Measurements from ENCODE around the gene RASEF. TPM values are rescaled to one million over a fixed set of nuclear protein-coding genes. Genes with fewer than 3 reads are reported as not detected.

The RASEF gene
- under 1 TPM; under 0.01 to 0.42 (median 0.24) TPM for total RNA-seq

DNA sequence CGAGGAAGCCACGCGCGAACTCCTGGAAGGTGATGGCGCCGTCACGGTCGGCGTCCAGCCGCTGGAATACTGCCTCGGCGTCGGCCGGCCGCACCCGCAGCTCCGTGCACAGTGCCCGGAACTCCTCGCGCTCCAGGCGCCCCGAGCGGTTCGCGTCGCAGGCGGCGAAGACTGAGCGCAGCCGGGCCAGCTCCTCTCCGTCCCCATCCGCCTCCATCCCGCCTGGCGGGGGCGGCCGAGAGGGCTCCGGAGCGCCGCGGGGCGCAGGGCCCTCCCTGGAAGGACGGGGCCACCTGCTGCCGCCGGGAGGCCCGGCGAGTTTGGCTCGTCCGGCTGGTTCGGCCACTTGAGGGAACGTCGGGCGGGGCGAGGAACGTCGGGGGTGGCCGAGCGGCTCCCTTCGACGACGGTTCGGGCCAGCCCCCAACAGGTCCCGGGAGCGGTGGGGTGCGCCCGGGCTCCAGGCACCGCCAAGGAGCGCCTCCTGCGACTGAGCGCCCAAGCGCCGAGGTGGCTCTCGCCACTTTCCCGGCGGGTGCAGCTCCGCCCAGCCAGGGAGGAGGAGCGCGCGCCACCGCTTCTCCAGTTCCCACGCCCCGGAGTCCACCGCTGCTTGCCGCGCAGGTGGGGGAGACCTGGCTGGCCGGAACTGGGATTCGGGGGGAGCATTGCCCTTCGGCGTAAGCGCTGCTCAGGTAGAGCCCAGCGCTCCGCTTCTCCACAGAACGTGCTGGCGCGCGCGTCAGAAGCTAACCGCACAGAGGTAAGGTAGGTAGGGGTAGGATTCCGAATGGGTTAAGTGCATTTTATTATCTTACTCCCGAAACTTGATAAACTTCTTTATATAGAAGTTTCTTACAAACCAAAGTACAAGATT lies at the start of gene RASEF:
Gene RASEF (minus strand): TSS at position 492 of the 877 bp plus-strand sequence. CDS start 275 bp downstream, at position 217.
- H3K4me1 ChIP-seq = peaks cover 10 to 20% (median 16%) of the 10 kb centered on the region in 4 donors
- peak within 1 kb of the TSS; percentile 29 to 53 (median 38) for H3K4me3 ChIP-seq
- H3K36me3 ChIP-seq = no peaks in the 10 kb centered on the region
- WGBS = 6% methylated on average over 23 of the region's 99 CpGs
- TF ChIP-seq EP300 (IDR thresholded peaks at IDR 0.05) (no peak), POLR2A (IDR thresholded peaks at IDR 0.05; ENCODE audit: low read depth) (no peak), CTCF (IDR thresholded peaks at IDR 0.05) (no peak), POLR2AphosphoS5 (IDR thresholded peaks at IDR 0.05) (no peak)
- peak within 1 kb of the TSS in 1 of 4 donors; percentile 13 for H3K27ac ChIP-seq (replicated peaks in 1 of 4)
- DNase-seq (ENCODE audit: extremely low spot score) = peak; percentile 45
- intact Hi-C loops (cut with DNase I) = no loop called here
- H3K9me3 ChIP-seq = peaks cover 0 to 3% (median 0%) of the 10 kb centered on the region in 4 donors
- peaks cover 0 to 73% (median 14%) of the 10 kb centered on the region in 4 donors for H3K27me3 ChIP-seq

- Histone ChIP-seq H3K27me3 (no peaks in the 10 kb centered on the region), H3K27ac (replicated peaks in 1 of 4) (no peak overlapping the region), H3K4me3 (no peak overlapping the region), H3K4me1 (no peaks in the 10 kb centered on the region), H3K9me3 (peaks cover 0 to 7% (median 4%) of the 10 kb centered on the region in 4 donors), H3K36me3 (no peaks in the 10 kb centered on the region)
- TF ChIP-seq EP300 (IDR thresholded peaks at IDR 0.05) (no peak), POLR2A (IDR thresholded peaks at IDR 0.05; ENCODE audit: low read depth) (no peak), CTCF (IDR thresholded peaks at IDR 0.05) (no peak), POLR2AphosphoS5 (IDR thresholded peaks at IDR 0.05) (no peak)
- intact Hi-C loops (cut with DNase I) = no loop called here
- WGBS = 81% methylated on average over 3 of the region's 3 CpGs
- no peak for DNase-seq (ENCODE audit: extremely low spot score)
Measured at GRCh38 chr9:83111169-83111568, 48.2 kb upstream of the RASEF start.

- TF ChIP-seq POLR2A (IDR thresholded peaks at IDR 0.05; ENCODE audit: low read depth) (no peak), CTCF (IDR thresholded peaks at IDR 0.05) (no peak), POLR2AphosphoS5 (IDR thresholded peaks at IDR 0.05) (no peak), EP300 (IDR thresholded peaks at IDR 0.05) (no peak)
- intact Hi-C loops (cut with DNase I) = no loop called here
- H3K4me3 ChIP-seq = no peak overlapping the region
- no peaks in the 10 kb centered on the region for H3K36me3 ChIP-seq
- WGBS = 50% methylated on average over 3 of the region's 3 CpGs
- no peak overlapping the region for H3K27ac ChIP-seq (replicated peaks in 1 of 4)
- no peak for DNase-seq (ENCODE audit: extremely low spot score)
- H3K4me1 ChIP-seq = no peaks in the 10 kb centered on the region
- no peaks in the 10 kb centered on the region for H3K27me3 ChIP-seq
- H3K9me3 ChIP-seq = peaks cover 0 to 7% (median 4%) of the 10 kb centered on the region in 4 donors
Measured at GRCh38 chr9:83109296-83109695, 46.4 kb upstream of the RASEF start.

GRCh38 chr9:83108208-83108607 lies 45.3 kb upstream of the RASEF start:
- Histone ChIP-seq H3K4me3 (no peak overlapping the region), H3K27me3 (no peaks in the 10 kb centered on the region), H3K4me1 (no peaks in the 10 kb centered on the region), H3K27ac (replicated peaks in 1 of 4) (no peak overlapping the region), H3K36me3 (no peaks in the 10 kb centered on the region), H3K9me3 (peaks cover 0 to under 1% (median under 1%) of the 10 kb centered on the region in 4 donors)
- TF ChIP-seq POLR2AphosphoS5 (IDR thresholded peaks at IDR 0.05) (no peak), CTCF (IDR thresholded peaks at IDR 0.05) (no peak), EP300 (IDR thresholded peaks at IDR 0.05) (no peak), POLR2A (IDR thresholded peaks at IDR 0.05; ENCODE audit: low read depth) (no peak)
- DNase-seq (ENCODE audit: extremely low spot score) = no peak
- intact Hi-C loops (cut with DNase I) = no loop called here
